Osteoblast (primary cell): ENCODE results near the gene FAIM2. TPM values are rescaled to one million over a fixed set of nuclear protein-coding genes. Genes with fewer than 3 reads are reported as not detected.

Experiments used
- DNase-seq: peaks from one replicate; pipeline ENCODE4 v3.0.0; 2011; ENCODE audit warnings: low spot score, mixed read lengths; ENCODE audit not compliant: insufficient read length; ENCODE audit errors: missing footprints
- H2AFZ ChIP-seq: 2 replicates; pipeline ENCODE4 v1.6.0; 2011; ENCODE audit warnings: mild to moderate bottlenecking, low read length
- H3K27ac ChIP-seq: 2 replicates; pipeline ENCODE4 v1.5.1; 2011; ENCODE audit warnings: mild to moderate bottlenecking, low read depth, low read length, moderate library complexity
- H3K27me3 ChIP-seq: 2 replicates; pipeline ENCODE4 v1.6.0; 2012; ENCODE audit warnings: mild to moderate bottlenecking, control low read depth, inconsistent platforms, low read length, moderate library complexity; ENCODE audit not compliant: insufficient read depth
- H3K36me3 ChIP-seq: 2 replicates; pipeline ENCODE4 v1.5.1; 2011; ENCODE audit warnings: mild to moderate bottlenecking, low read length, control low read depth, moderate library complexity; ENCODE audit not compliant: insufficient read depth
- H3K4me1 ChIP-seq: 2 replicates; pipeline ENCODE4 v1.5.1; 2011; ENCODE audit warnings: mild to moderate bottlenecking, low read length, control low read depth, moderate library complexity; ENCODE audit not compliant: insufficient read depth
- H3K4me2 ChIP-seq: 2 replicates; pipeline ENCODE4 v1.6.0; 2011; ENCODE audit warnings: mild to moderate bottlenecking, low read length; ENCODE audit not compliant: insufficient read depth
- H3K4me3 ChIP-seq: fragments of 200-600 bp; sonication (generic); 3 replicates; pipeline ENCODE4 v1.5.1; 2012; ENCODE audit warnings: mild to moderate bottlenecking, low read length, inconsistent platforms; ENCODE audit not compliant: insufficient read depth
- H3K79me2 ChIP-seq: 2 replicates; pipeline ENCODE4 v1.6.0; 2012; ENCODE audit warnings: mild to moderate bottlenecking, low read length, control low read depth, inconsistent platforms; ENCODE audit not compliant: insufficient read depth
- H3K9me3 ChIP-seq: 2 replicates; pipeline ENCODE4 v1.5.1; 2011; ENCODE audit warnings: low read depth, low read length, control low read depth
- H4K20me1 ChIP-seq: 2 replicates; pipeline ENCODE4 v1.6.0; 2012; ENCODE audit warnings: mild to moderate bottlenecking, low read length, control low read depth; ENCODE audit not compliant: insufficient read depth
- CTCF ChIP-seq: IDR thresholded peaks from 2 replicates; pipeline ENCODE4 v1.5.1; 2011; ENCODE audit warnings: mild to moderate bottlenecking, low read depth, low read length, moderate library complexity; ENCODE audit errors: extremely low read depth
- total RNA-seq: library from RNA; depleted of rRNA; stranded (reverse); fragments of >200 nt; gene quantifications from 2 replicates; pipeline ENCODE4 v1.2.3, GENCODE V29; 2012

Gene FAIM2
- total RNA-seq, 1 donor = 1.4 TPM

GRCh38 chr12:49933796-49934195 lies 30.1 kb upstream of the FAIM2 start:
- Histone ChIP-seq H3K79me2 (no peaks in the 10 kb centered on the region), H3K27ac (no peak overlapping the region), H4K20me1 (no peaks in the 10 kb centered on the region), H2AFZ (no peak overlapping the region), H3K4me1 (peaks cover 8% of the 10 kb centered on the region), H3K36me3 (no peaks in the 10 kb centered on the region), H3K27me3 (no peaks in the 10 kb centered on the region), H3K9me3 (no peaks in the 10 kb centered on the region), H3K4me3 (no peak overlapping the region), H3K4me2 (no peak overlapping the region)
- no peak for TF ChIP-seq CTCF
- peak; percentile 26 for DNase-seq

DNA sequence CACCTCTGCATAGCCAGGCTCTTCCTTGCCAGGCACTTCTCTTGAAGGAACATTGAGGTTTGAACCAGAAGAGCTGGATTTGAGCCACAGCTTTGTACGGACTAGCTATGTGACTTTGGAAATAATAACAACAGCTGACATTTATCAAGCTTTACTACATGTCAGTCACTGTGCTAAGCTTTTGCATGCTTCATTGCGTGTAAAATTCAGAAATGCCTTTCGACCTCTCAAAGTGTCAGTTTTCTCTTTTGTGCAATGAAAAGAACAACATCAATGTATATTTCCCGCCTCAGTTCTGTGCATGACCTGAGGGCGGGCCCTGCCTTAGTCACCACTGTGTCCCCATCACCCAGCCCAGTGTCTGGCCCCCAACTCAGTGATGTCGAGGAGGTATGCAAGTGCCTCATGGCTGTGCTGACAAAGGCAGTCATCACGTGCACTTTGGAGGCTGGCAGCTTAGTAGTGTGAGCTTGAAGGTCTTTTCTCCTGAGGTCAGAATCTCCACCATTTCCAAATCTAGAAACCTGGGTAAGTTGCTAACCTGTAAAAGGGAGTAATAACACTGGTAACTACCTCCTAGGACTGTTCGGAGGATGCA lies 28.9 kb upstream of the FAIM2 start:
- no peak overlapping the region for H3K4me3 ChIP-seq
- no peaks in the 10 kb centered on the region for H3K27me3 ChIP-seq
- no peaks in the 10 kb centered on the region for H4K20me1 ChIP-seq
- no peak for TF ChIP-seq CTCF
- no peak overlapping the region for H3K27ac ChIP-seq
- H3K36me3 ChIP-seq = no peaks in the 10 kb centered on the region
- no peaks in the 10 kb centered on the region for H3K9me3 ChIP-seq
- H3K4me1 ChIP-seq = peaks cover 8% of the 10 kb centered on the region
- H3K4me2 ChIP-seq = no peak overlapping the region
- H2AFZ ChIP-seq = no peak overlapping the region
- DNase-seq = no peak
- no peaks in the 10 kb centered on the region for H3K79me2 ChIP-seq

- Histone ChIP-seq H3K4me3 (no peak overlapping the region), H2AFZ (no peak overlapping the region), H3K79me2 (no peaks in the 10 kb centered on the region), H3K4me1 (peaks cover 8% of the 10 kb centered on the region), H3K27me3 (no peaks in the 10 kb centered on the region), H3K4me2 (no peak overlapping the region), H3K36me3 (no peaks in the 10 kb centered on the region), H3K9me3 (no peaks in the 10 kb centered on the region), H3K27ac (no peak overlapping the region), H4K20me1 (no peaks in the 10 kb centered on the region)
- no peak for TF ChIP-seq CTCF
- DNase-seq = no peak
Observed at GRCh38 chr12:49932023-49932422, 28.3 kb upstream of the FAIM2 start.

GRCh38 chr12:49930515-49931288 lies 27.0 kb upstream of the FAIM2 start:
- H3K27ac ChIP-seq = peak overlapping the region; percentile 20
- TF ChIP-seq CTCF = peak; percentile 11

More at GRCh38 chr12:49930515-49931288, 27.0 kb upstream of the FAIM2 start:
- Histone ChIP-seq H3K4me1 (peaks cover 8% of the 10 kb centered on the region), H3K4me2 (no peak overlapping the region), H4K20me1 (no peaks in the 10 kb centered on the region), H3K27me3 (no peaks in the 10 kb centered on the region), H3K79me2 (no peaks in the 10 kb centered on the region), H3K36me3 (no peaks in the 10 kb centered on the region), H3K9me3 (no peaks in the 10 kb centered on the region), H2AFZ (no peak overlapping the region), H3K4me3 (no peak overlapping the region)
- DNase-seq = peak; percentile 81
